GM12875 (cell line): ENCODE results near the gene AMOTL1.

Experiments used
- H3K4me3 ChIP-seq: one replicate; pipeline ENCODE4 v1.5.1; 2011; ENCODE audit warnings: low read depth, low read length, control low read depth
- CTCF ChIP-seq: IDR thresholded peaks from 2 replicates; pipeline ENCODE4 v1.5.1; 2011; ENCODE audit warnings: low read depth, mild to moderate bottlenecking, control low read depth, inconsistent platforms, low read length, moderate library complexity, borderline replicate concordance; ENCODE audit not compliant: insufficient read depth

AMOTL1 gene

GRCh38 chr11:94751786-94752185 is 16.4 kb upstream of the AMOTL1 start:
- TF ChIP-seq CTCF: no peak
- no peak overlapping the region for H3K4me3 ChIP-seq

GRCh38 chr11:94753630-94754029 is 14.5 kb upstream of the AMOTL1 start:
- H3K4me3 ChIP-seq: no peak overlapping the region
- TF ChIP-seq CTCF: no peak

- TF ChIP-seq CTCF: no peak
- no peak overlapping the region for H3K4me3 ChIP-seq
Observed at GRCh38 chr11:94754335-94754734, 13.8 kb upstream of the AMOTL1 start.

GRCh38 chr11:94754819-94755218 is 13.3 kb upstream of the AMOTL1 start:
- TF ChIP-seq CTCF: no peak
- H3K4me3 ChIP-seq: no peak overlapping the region

GRCh38 chr11:94755494-94755893 is 12.7 kb upstream of the AMOTL1 start:
- no peak overlapping the region for H3K4me3 ChIP-seq
- TF ChIP-seq CTCF: no peak

- no peak for TF ChIP-seq CTCF
Observed at GRCh38 chr11:94757037-94757735, 11.0 kb upstream of the AMOTL1 start.

GRCh38 chr11:94758666-94759065 is 9.5 kb upstream of the AMOTL1 start:
- TF ChIP-seq CTCF: no peak
- H3K4me3 ChIP-seq: no peak overlapping the region

More at GRCh38 chr11:94757037-94757735, 11.0 kb upstream of the AMOTL1 start:
- H3K4me3 ChIP-seq: no peak overlapping the region
